Peyer's patch (tissue), 4 donors: ENCODE data around the gene ZBTB18. TPM values are rescaled to one million over a fixed set of nuclear protein-coding genes. Genes with fewer than 3 reads are reported as not detected.

Experiments used
- DNase-seq, 3 donors: peaks; one replicate each; pipeline ENCODE4 v3.0.0-alpha.2; 2017 to 2019
- H3K27ac ChIP-seq, 4 donors: fragments of 200-600 bp; sonication (generic); one replicate each; pipeline ENCODE4 v1.5.1; 2016 to 2019
- H3K27me3 ChIP-seq, 2 donors: fragments of 200-600 bp; sonication (generic); one replicate each; pipeline ENCODE4 v1.5.1; 2019
- H3K36me3 ChIP-seq, 3 donors: fragments of 200-600 bp; sonication (generic); one replicate each; pipeline ENCODE4 v1.5.1; 2016 to 2019
- H3K4me1 ChIP-seq, 4 donors: fragments of 200-600 bp; sonication (generic); one replicate each; pipeline ENCODE4 v1.5.1; 2016 to 2019
- H3K4me3 ChIP-seq, 4 donors: fragments of 200-600 bp; sonication (generic); 1 replicate in 3 of 4; 2 replicates in 1 of 4; pipeline ENCODE4 v1.5.1; 2016 to 2019; ENCODE audit warnings: mild to moderate bottlenecking in 1 of 4
- H3K9me3 ChIP-seq, 4 donors: fragments of 200-600 bp; sonication (generic); one replicate each; pipeline ENCODE4 v1.5.1; 2016 to 2019; ENCODE audit warnings: mild to moderate bottlenecking in 1 of 4
- POLR2A ChIP-seq, 2 donors: fragments of 450-650 bp; IDR thresholded peaks; one replicate each; pipeline ENCODE4 v1.5.1; 2017; ENCODE audit warnings: antibody characterized with exemption in 2 of 2, mild to moderate bottlenecking in 2 of 2, moderate library complexity in 2 of 2
- total RNA-seq, 4 donors: library from RNA; depleted of rRNA; stranded (reverse); fragments of >200 nt; gene quantifications; one replicate each; pipeline ENCODE4 v1.1.0, GENCODE V29; 2016
- TF ChIP-seq, protein P1 (sequence below), 6 experiments: fragments of 450-650 bp in 4 of 6; fragments of 200-600 bp in 2 of 6; sonication (generic) in 1 of 6; IDR thresholded peaks; one replicate each; pipeline ENCODE4 v1.5.1; 2017 to 2019; ENCODE audit warnings: antibody characterized with exemption in 6 of 6, mild to moderate bottlenecking in 3 of 6, moderate library complexity in 1 of 6

Gene ZBTB18
- total RNA-seq, 4 donors from 2014 or later = 17.3 to 31.4 (median 22.5) TPM

DNA sequence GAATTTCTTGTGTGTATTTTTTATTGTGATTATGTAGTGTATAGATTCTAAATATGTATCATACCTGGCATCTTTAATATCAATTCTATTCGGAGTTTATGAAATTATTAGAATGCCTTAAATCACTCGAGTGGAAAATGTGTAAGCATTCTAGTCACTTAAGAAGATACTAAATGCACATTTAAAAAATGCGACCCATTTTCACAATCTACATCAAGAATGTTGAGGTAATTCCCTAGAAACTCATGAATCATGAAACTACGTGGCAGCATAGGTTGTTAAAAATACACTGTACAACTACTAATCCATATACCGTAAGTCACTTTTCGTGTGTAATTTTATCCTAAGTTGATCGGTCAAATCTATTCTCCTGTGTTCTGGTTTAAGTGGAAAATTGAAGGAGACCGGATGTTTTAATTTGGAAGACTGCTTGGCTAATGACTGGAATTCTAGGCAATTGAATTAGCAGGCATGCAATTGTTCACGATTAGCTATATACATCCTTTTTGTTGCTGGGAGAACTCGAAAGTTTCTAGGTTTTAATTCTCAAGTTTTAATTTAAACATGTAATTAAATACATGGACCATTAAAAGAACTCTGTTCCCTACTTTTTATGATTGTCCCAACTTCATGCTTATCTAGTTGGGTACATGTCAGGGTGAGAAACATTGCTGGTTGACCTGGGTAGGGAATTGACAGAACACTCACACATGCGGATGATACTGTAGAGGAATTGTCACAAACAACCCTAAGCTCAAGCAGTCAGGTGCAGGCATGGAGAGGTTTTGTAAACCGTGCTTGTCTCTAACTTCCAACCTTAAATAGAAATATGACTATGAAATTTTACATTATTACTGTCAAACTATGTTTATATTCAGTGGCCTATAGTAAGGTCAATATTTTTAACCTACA, 6.6 kb downstream of the ZBTB18 start:
- Histone ChIP-seq H3K36me3 (peaks cover 0 to 22% (median 0%) of the 10 kb centered on the region in 3 donors), H3K27ac (no peak overlapping the region), H3K27me3 (no peaks in the 10 kb centered on the region), H3K4me1 (no peaks in the 10 kb centered on the region), H3K4me3 (no peak overlapping the region), H3K9me3 (no peaks in the 10 kb centered on the region)
- TF ChIP-seq POLR2A (IDR thresholded peaks at IDR 0.05) = no peak
- TF ChIP-seq, protein P1, sequence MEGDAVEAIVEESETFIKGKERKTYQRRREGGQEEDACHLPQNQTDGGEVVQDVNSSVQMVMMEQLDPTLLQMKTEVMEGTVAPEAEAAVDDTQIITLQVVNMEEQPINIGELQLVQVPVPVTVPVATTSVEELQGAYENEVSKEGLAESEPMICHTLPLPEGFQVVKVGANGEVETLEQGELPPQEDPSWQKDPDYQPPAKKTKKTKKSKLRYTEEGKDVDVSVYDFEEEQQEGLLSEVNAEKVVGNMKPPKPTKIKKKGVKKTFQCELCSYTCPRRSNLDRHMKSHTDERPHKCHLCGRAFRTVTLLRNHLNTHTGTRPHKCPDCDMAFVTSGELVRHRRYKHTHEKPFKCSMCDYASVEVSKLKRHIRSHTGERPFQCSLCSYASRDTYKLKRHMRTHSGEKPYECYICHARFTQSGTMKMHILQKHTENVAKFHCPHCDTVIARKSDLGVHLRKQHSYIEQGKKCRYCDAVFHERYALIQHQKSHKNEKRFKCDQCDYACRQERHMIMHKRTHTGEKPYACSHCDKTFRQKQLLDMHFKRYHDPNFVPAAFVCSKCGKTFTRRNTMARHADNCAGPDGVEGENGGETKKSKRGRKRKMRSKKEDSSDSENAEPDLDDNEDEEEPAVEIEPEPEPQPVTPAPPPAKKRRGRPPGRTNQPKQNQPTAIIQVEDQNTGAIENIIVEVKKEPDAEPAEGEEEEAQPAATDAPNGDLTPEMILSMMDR (IDR thresholded peaks at IDR 0.05) = no peak
- no peak for DNase-seq

DNA sequence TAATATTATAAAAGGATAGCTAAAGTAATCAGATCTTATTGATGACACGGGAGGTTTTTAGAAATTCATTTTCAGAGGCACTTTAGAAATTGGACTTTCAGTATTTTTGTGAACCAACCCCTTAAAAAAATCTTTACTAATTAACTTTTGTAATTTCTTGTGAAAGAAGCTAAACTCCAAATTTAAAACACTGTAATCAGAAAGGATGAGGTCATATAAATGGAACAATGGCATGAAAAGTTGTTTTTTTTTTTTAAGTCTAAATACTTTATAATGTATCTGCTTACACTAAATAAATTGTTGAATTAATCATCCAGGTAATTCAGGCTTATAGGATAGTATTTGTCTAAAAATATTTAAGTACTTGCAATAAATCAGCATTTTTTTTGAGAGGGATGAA, 9.0 kb downstream of the ZBTB18 start:
- TF ChIP-seq, protein P1 (IDR thresholded peaks at IDR 0.05) = no peak
- TF ChIP-seq POLR2A (IDR thresholded peaks at IDR 0.05) = no peak
- Histone ChIP-seq H3K27ac (no peak overlapping the region), H3K4me1 (no peaks in the 10 kb centered on the region), H3K27me3 (no peaks in the 10 kb centered on the region), H3K9me3 (no peaks in the 10 kb centered on the region), H3K4me3 (no peak overlapping the region), H3K36me3 (peaks cover 0 to 8% (median 0%) of the 10 kb centered on the region in 3 donors)
- no peak for DNase-seq

DNA sequence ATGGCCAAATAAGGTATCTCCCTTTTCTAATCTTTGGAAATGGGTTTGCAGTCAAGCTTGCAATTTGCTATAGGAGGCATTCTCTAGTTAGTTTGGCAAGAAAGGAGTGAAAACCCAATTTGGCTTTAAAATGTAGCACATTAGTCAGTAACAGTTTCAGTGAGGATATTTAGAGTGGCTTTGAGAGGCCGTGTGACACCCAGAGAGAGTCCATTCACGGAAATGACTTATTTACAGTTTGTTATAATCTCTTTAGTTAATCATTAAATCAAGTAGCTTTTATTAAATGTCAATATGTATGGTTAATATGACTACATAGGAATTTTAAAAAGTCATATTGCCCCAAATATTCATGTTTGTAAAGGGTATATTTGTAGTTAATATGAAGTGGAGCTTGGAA, 9.6 kb downstream of the ZBTB18 start:
- no peak overlapping the region for H3K27ac ChIP-seq
- H3K27me3 ChIP-seq = no peaks in the 10 kb centered on the region
- TF ChIP-seq, protein P1 (IDR thresholded peaks at IDR 0.05) = no peak
- TF ChIP-seq POLR2A (IDR thresholded peaks at IDR 0.05) = no peak
- H3K9me3 ChIP-seq = no peaks in the 10 kb centered on the region
- no peak for DNase-seq
- peaks cover 0 to 2% (median 0%) of the 10 kb centered on the region in 3 donors for H3K36me3 ChIP-seq
- no peak overlapping the region for H3K4me3 ChIP-seq
- no peaks in the 10 kb centered on the region for H3K4me1 ChIP-seq

DNA sequence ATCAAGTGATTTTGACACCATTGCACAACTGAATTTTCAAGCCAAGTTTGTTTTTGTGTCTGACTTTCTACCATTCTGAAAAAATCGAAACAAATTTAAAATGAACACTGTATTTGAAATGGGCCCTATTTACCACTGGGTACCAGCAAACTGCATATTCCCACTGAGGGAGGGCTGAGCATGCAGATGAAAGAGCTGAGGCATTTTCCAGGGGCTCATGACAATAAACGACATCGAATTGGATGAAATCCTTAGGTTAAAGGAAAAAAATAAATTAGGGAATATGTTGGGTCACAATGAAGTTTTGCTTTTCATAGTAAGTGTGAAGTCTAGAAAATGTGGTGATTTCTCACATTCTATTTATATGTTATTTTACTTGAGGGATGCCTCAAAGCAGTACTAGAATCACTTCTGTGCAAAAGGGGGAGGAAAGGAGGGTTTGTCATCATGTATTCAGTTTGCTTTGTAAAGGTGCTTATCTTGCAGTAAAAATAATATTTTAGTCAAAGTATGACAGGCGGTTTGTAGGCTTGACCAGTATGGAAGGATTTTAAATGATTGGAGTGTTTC, 11.2 kb downstream of the ZBTB18 start:
- DNase-seq = no peak
- H3K4me3 ChIP-seq = no peak overlapping the region
- peaks cover 0 to 10% (median 0%) of the 10 kb centered on the region in 4 donors for H3K4me1 ChIP-seq
- no peaks in the 10 kb centered on the region for H3K9me3 ChIP-seq
- H3K27me3 ChIP-seq = no peaks in the 10 kb centered on the region
- H3K27ac ChIP-seq = no peak overlapping the region
- H3K36me3 ChIP-seq = no peaks in the 10 kb centered on the region
- TF ChIP-seq POLR2A (IDR thresholded peaks at IDR 0.05) = no peak
- TF ChIP-seq, protein P1 (IDR thresholded peaks at IDR 0.05) = no peak

DNA sequence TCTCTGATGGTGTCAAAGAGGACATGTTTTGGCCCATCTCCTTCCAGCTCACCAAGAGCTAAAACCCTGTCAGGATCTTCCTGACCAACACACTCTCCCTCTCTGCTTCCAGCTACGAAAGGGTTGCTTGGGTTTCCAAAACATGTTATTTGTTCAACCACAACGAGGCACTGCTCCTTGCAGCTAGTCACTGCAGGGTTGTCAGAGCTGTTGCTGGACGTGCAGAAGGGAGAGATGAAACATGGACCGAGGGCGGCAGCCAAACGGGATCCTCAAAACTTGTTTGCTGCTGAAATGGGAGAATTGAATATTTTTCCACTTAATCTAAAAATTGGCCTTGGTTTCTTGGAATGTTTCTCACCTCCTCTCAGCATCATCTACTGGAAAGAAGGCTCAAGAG, 12.4 kb downstream of the ZBTB18 start:
- no peak for DNase-seq
- no peaks in the 10 kb centered on the region for H3K27me3 ChIP-seq
- TF ChIP-seq POLR2A (IDR thresholded peaks at IDR 0.05) = no peak
- TF ChIP-seq, protein P1 (IDR thresholded peaks at IDR 0.05) = no peak
- no peaks in the 10 kb centered on the region for H3K9me3 ChIP-seq
- no peak overlapping the region for H3K4me3 ChIP-seq
- peaks cover 0 to 15% (median 0%) of the 10 kb centered on the region in 4 donors for H3K4me1 ChIP-seq
- no peak overlapping the region for H3K27ac ChIP-seq
- H3K36me3 ChIP-seq = no peaks in the 10 kb centered on the region
